Inflammatory macrophage (primary cell): ENCODE data around the gene MAML3.

Experiments
- DNase-seq, 2 donors: peaks; one replicate each; pipeline ENCODE4 v3.0.0-alpha.2; 2020 to 2022

Gene MAML3

DNA sequence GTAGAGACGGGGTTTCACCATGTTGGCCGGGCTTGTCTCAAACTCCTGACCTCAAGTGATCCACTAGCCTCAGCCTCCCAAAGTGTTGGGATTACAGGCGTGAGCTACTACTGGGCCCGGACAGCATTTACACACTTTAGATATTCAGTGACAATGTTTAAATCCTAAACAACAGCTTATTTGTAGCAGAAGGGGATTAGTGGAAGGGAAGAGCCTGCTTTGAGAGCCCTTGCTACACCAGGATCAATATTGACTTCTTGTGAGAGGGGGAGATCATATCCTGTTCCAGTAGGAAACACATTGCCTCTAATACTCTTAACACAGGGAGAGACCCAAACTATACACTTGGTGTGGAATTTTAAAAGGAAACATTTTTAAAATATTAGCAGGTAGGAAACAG lies 481.3 kb downstream of the MAML3 start:
- DNase-seq, result no peak

DNA sequence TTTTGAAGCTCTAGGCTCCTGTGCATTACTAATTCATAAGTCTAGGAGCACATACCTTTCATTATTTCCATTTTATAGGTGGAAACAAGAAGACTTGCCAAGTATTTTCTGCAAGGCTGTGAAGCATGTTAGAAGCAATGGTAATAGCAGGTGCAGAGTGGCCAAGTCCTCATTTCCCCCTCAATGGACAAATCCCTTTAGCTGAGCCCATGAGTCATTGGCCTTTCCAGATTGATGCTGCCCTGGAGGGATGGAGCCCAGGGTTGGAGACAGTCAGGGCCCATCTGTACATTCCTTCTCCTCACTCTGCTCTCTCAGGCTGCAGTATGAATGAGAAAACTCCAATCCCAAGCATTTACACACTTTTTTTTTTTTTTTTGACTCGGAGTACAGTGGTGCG lies 481.8 kb downstream of the MAML3 start:
- DNase-seq, result no peak

DNA sequence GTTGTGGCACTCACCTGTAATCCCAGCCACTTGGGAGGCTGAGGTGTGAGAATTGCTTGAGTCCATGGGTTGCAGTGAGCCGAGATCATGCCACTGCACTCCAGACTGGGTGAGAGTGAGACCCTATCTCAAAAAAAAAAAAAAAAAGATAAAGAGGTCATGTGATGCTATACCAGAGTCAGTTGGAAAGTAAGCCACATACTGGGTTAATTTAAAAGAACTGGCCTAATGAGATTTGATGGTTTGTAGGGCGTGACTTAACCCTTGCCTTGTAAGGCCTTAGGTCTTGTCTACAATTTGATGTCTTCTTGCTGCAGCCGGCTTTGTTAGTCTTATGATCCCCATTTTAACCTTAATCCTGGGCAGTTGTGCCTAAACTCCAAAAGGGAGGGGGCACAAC lies 483.2 kb downstream of the MAML3 start:
- no peak for DNase-seq

DNA sequence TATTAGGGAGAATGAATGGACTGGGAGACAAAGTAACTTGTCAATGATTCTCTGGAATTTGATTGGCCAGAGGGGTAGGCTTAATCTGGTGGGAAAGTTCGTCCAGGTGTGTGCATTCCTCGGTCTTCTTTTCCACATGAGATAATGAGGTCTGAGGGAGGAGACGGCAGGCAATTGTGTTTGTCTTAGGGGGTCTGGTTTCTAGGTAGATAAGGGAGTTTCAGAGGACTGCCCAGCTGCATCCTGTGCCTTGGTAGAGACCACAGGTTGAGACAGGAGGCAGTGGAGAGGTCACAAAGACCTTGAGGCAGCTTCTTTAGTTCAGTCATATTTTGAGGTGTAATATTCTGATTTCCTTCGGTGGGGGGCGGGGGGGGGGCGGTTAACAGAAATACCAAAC lies 484.1 kb downstream of the MAML3 start:
- no peak for DNase-seq

DNA sequence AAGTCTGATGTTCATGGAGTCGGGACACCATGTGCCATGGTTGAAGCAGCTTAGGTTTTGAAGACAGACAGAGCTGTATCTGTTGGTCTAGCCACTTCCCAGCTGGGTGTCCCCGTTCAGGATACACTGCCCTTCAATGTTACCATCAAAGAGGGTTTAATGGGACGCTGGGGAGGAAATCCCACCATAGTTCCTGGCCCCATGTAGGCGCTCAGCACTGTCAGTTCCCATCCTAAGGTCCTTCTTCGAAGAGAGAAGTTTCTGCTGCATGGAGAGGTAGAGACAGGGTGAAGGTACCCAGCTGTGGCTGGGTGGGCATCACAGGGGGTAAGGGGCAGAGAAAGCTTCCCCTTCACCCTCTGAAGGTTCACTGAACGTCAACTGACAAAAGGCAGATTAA lies 484.6 kb downstream of the MAML3 start:
- no peak for DNase-seq

DNA sequence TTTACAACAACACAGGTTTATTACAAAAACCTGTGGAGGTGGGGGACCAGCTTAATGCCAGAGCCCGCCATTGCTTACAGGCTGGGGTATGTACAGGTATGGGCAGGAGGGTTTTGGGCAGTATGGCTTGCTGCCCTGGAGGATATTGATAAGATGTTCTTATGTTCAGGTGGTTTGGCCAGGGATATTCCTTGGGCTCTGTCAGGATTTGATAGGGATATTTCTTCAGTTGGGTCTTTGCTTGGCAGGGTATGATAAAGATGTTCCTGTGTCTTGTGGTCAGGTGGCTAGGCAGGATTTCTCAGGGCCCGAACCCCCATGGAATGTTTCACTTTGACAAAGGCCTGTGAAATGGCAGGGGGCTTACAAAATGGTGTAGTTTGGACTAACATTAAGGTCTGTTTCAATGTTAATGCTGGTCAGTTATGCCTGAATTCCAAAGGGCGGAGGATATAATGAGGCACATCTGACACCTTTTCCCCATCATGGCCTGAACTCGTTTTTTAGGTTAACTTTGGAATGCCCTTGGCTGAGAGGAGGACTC lies 485.3 kb downstream of the MAML3 start:
- no peak for DNase-seq

DNA sequence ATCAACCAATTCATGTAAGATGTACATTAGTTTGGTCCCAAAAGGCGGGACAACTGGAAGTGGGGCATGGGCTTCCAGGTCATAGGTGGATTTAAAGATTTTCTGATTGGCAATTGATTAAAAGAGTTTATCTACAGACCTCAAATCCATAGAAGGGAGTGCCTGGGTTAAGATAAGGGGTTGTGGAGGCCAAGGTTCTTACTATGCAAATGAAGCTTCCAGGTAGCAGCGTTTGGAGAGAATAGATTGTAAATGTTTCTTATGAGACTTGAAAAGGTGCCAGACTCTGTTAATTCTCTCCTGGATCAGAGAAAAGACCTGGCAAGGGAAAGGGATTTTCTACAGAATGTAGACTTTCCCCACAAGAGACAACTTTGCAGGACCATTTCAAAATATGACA lies 485.9 kb downstream of the MAML3 start:
- no peak for DNase-seq
